GM21737 (cell line): ENCODE data around the gene PHF20.
"Not testable (repeated sequence)": the region's sequence is repeated elsewhere in the genome, so short reads cannot be mapped to it uniquely, and the experiment has no call there.

Source experiments
- ATAC-seq: cut with Tn5 transposase; IDR thresholded peaks from one replicate; pipeline ENCODE4 v1.9.1; 2021; ENCODE audit warnings: mild to moderate bottlenecking, moderate library complexity; ENCODE audit not compliant: unreplicated experiment

The PHF20 gene

DNA sequence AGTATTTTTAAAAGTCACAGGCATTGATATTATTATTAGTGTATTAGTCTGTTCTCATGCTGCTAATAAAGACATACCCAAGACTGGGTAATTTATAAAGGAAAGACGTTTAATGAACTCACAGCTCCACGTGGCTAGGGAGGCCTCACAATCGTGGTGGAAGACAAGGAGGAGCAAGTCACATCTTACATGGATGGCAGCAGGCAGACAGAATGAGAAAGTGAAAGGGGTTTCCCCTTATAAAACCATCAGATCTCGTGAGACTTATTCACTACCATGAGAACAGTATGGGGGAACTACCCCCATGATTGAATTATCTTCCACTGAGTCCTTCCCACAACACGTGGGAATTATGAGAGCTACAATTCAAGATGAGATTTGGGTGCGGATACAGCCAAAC lies 187.5 kb downstream of the PHF20 start:
- ATAC-seq: not testable (repeated sequence)

DNA sequence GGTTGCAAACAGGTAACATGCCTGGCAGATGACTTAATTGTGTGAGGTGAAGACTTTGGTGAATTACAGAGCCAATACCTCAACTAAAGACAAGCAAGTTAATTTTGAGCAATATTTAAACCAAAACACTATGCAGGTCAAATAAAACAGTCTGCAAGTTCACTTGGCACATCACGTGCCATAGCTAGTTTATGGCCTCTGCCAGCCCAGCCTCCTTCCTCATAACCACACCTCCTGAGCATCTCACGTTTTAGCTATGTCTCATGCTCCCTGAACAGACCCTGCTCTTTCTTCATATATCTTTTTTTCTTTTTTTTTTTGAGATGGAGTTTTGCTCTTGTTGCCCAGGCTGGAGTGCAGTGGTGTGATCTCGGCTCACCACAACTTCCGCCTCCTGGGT lies 192.1 kb downstream of the PHF20 start:
- ATAC-seq: no peak

DNA sequence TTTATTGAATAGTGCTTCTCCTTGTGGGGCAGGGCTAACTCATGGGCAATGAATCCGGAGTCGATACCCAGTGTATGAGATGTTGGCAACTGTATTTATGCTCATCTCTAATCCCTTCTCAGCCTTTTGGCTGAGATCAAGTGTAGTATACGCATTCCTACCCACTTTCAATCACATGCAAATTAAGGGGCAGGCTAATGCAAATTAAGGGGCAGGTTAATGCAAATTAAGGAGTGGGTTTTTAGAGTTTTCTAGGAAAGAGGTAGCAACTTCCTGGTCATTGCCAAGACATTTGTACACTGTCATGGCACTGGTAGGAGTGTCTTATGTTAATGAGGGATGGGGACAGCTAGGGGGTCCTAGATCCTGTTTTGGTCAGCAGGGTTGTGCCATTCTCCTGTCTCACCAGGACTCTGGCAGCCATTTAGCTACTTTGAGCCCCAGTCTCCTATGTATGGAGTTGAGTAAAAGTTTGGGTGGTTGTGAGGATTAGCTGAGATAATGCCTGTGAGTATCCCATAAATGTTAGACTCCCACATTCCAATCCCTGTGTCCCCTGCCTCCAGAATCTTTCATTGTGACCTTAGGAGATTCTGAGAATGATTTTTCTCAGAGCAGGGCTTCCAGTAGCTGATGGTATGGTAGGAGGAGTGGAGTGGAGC lies 196.3 kb downstream of the PHF20 start, which contains the start of gene CNBD2:
Gene CNBD2, plus strand, starts transcription at position 612 of the 662 bp plus-strand sequence. CDS start 173 bp downstream, outside the sequence.
- no peak for ATAC-seq

DNA sequence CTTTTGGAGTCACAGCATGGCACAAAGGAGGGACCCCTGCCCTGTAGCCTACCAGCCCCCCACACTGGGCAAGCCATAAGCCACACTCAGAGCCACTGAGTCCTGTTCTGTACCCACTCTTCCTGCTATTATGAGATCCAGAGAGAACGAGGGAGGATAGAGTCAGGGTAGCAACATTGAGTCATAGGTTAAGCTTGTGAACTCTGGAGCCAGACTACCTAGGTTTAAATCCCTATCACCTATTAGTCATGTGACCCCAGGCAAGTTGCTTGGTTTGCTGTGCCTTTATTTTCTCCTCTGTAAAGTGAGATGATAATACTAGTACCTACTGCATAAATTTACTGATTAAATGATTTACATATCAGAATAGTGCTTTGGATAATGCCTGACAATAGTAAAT lies 197.1 kb downstream of the PHF20 start:
- no peak for ATAC-seq

DNA sequence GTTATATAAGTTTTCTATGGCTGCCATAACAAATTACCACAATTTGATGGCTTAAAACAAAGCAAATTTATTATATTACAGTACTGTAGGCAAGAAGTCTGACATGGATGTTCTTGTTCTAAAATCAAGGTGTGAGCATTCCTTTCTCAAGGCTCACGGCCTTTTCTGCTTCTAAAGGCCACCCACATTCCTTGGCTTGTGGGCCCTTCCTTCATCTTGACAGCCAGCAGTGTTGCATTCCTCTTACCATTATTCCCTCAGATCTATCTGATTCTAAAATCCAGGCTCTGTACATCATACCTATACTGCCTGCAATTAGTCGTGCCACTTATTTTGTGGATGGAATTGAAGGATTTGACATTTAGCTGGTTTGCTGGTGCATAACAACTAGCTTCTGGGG lies 200.2 kb downstream of the PHF20 start:
- no peak for ATAC-seq

DNA sequence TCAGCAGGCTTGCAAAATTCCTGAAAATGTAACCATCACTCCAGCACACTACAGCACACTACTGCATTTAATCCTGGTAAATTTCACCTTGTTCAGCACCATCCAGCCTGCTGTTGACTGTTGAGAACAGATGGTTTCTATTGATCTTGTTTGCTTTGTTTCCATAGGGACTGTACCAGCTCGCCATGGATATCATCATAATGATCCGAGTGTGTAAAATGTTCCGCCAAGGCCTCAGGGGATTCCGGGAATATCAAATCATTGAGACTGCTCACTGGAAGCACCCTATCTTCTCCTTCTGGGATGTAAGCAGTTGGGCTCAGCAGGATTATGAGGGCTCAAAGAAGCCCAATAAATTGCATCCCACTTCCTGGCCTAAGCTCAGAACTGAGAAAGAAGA lies 200.6 kb downstream of the PHF20 start:
- no peak for ATAC-seq

DNA sequence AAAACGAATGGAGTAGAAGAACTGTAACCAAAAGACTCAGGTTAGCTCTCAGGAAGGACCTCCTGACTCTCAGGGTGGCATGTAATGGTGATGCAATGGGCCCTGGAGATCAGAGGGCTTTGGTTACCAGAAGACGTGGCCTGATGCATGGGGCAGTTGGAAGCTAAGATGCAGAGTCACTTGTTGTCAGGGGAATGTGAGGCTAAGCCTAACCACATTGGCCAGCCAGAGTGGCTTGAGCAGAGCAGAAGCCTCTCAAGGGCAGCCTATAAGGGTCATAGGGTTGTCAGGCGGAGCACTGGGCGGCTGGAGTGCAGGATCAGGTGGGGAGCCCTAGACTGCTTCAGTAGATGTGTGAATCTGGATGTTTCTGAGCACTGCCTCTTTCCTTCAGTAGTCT lies 202.4 kb downstream of the PHF20 start:
- no peak for ATAC-seq

DNA sequence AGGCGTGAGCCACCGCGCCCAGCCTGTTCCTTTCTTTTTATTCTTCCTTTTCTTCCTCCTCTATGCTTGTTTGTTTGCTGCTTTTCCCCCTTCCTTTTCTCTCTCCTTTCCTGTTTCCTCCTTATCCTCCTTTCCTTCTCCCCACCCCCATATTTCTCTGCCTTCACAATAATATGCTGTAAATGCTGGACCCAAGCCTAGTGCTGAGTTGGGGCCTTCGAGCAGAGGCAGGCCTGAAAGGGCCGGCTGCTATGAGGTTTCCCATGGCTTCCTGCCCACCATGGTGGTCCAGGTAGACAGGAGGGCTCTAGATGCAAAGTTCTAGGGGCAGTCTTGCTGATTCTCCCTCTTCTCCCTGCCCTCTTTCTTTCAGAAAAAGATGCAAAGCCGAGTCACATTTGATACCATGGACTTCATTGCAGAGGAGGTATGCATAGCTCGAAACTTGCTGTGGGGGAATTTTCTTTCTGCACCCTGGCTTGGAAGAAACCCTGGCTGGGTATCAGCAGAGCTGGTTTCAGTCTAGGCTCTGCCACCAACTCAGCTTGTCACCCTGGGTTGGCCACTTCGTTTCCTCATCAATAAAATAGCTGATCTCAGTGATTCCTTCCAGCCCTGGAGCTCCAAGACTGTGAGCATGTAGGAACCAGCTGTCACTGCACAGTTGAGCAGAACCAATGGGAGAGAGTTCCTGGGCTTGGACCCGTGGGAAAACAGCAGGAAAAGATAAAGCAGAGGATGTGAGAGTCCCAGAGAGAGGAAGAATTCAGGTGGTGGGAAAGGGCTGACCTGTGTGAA lies 204.0 kb downstream of the PHF20 start:
- no peak for ATAC-seq

DNA sequence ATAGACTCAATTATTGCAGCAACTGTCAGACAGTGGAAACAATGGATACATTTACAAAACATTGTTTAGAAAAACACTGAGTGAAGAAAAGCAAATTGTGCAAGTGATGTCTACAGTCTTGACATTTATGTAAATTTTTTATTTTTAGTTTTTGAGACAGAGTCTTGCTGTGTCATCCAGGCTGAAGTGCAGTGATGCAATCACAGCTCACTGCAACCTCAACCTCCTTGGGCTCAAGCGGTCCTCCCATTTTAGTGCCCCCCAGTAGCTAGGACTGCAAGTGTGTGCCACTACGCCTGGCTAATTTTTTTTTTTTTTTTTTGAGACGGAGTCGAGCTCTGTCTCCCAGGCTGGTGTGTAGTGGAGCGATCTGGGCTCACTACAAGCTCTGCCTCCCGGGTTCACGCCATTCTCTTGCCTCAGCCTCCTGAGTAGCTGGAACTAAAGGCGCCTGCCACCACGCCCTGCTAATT lies 206.3 kb downstream of the PHF20 start:
- ATAC-seq: no peak

DNA sequence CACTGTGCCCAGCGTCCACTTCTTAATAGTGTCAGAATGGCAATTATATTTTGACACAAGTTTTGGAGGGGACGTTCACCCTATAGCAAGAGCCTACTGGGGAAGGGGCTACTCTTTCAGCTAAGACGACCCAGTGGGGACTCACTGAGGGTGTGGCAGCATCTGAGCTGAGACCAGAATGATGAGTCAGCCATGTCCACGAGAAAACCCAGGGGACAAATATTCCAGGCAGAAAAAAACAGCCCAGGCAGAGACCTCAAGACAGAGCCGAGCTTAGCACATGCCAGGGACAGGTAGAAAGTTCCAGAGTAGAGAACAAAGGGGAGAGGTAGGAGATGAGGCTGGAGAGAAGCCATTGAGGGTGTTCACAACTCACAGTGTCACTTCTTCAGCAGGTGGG lies 207.7 kb downstream of the PHF20 start:
- ATAC-seq: no peak

DNA sequence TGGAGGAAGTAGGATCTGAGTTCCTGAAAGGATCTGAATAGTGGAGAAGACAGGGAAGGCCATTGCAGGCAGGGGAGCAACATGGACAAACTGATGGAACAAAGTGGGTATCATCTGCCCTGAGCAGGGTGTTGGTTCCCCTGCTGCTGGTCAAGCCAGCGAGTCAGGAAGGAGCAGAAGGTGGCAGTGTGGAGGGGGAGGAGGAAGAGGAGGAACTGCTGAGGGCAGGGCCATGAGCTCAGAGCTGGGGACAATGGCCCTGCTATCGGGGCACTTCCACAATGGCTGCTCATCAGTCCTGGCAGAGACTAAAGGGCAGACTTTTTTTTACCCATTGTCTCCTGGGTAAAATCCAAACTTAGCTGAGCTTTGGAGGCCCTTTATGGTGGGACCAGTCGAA lies 210.2 kb downstream of the PHF20 start:
- ATAC-seq: no peak

DNA sequence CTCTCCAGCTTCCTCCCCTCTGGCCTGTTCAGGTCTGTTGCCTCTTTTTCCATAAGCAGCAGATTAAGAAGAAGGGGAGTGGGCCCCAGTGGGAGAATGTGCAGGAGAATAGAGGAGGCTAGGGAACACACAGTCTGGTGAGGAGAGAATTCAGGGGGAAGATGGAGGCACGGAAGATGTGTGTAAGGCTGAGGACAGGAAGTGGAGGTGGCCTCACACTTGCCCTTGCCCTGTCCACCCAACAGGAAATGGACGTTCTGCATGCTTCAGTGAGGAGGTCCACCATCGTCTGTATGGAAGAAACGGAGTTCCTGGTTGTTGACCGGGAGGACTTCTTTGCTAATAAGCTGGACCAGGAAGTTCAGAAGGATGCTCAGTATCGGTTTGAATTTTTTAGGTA lies 212.6 kb downstream of the PHF20 start:
- ATAC-seq: no peak

DNA sequence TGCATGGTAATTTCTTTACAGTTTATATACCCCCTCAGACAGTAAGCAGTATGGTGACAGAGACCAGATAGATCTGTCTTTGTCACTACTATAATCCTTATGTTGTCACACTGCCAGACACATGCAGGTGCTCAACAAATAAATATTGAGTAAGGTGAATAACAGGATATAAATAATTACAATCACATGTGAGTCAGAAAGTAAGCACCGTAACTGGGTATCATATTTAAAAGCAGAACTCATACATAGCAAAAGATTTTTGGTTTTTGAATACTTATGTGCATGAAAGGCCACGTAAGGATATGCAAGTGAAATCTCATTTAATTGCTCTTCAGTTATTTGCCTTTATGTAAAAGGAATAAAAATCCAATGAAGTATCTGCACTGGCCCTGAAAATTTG lies 214.0 kb downstream of the PHF20 start:
- no peak for ATAC-seq

DNA sequence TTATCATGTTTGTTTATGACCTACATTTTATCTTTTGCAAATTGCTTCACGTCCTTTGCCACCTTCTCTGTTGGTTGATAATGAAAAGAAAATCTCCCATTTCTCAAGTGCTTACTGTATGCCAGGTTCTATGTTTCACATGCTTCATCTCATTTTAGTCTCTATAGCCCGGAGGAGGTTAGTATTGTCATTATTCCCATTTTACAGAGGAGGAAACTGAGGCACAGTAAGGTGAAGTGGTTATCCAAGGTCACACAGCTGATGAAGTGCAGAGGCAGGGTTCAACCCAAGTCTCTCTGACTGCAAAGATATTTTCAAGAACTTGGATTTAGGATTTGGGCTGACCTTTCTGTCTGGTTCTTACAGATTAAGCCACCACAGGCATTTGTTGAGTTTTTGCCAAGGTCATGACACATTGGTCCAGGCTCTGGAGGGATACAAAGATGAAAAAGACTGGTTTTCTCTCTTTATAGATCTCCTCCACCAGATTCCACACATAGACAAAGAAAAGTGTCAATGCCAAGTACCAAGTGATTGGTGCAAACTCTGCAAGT lies 217.2 kb downstream of the PHF20 start:
- no peak for ATAC-seq

DNA sequence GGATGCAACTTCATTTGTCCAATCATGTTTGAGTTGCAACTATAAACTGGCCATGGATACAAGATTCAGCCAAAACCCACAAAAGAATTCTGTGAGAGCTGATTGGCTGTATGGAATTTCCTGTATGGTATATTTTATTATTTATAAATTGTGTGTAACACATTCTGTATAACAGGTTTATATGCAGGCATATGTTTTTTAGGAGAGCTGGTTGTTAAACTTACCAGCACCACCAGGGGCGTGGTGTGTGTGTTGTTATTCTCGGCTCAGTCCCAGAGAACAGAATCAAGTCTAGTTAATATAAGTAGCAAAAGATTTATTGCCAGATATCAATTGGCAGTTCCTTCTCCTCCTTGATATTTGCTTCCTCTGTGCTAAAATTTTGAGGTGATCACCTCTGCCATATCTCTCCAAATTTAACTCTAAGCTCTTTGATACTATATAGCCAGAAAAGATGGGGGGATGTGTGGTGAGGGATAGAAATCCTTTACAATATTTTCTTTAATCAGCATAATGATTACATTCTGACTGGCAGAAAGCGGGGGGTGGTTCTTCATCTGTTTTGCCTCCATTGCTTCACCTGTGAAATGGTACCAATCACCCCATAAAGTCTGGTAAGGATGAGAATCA lies 219.4 kb downstream of the PHF20 start:
- ATAC-seq: no peak

DNA sequence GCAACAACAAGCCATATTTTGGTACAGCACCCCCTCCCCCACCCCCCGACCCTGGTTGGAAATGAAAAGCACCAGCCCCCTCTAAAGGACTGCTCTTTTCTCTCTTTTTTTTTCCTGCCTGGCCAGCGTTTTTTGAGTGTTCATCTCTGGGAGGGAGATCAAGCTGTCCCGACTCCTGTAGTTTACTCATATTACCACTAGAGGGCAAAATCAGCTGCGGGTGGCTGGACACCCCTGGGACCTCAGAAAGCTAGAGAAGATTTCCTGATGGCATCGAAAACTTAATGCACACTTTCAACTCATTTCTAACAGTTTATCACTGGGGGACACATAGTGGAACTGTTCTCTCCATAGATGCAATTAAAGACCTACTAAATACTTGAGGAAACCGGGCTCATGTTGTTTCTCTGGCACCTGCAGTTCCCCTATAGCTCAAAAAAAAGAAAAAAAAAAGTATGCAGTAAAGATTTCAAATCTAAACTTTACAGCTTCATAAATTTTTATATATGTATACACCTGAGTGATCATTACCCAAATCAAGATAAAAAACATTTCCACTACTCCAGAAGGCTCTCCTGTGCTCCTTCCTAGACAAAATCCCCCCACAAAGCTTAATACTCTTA lies 221.0 kb downstream of the PHF20 start:
- ATAC-seq: no peak

DNA sequence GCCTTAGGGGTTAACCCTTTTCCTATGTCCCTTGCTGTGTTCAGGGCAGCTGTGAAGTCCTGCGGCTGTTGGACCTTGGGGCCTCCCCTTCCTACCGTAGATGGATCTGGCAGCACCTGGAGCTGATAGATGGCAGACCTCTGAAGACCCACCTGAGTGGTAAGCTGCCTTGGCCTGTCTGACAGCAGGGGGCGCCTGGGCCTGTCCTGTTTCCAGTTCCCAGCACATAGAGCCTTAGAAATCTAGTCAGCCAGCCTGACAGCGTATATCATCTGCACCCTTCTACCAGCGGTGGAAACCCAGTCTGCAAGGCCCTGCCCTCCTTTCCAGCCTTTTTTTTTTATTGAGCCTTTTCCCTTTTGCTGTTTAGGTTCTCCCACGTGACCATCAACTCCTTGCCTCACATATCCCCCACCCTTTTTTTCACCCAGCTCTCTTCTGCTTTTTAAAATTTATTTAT lies 223.2 kb downstream of the PHF20 start:
- no peak for ATAC-seq

DNA sequence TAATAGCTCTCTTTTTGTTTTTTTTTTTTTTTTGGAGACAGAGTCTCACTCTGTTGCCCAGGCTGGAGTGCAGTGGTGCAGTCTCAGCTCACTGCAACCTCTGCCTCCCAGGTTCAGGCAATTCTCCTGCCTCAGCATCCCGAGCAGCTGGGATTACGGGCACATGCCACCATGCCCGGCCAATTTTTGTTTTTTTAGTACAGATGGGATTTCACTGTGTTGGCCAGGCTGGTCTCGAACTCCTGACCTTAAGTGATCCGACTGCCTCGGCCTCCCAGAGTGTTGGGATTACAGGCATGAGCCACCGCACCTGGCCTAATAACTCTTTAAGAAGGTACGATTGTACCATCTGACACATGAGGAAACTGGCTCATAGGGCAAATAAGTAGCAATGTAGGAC lies 224.7 kb downstream of the PHF20 start:
- not testable (repeated sequence) for ATAC-seq
